Non-pigmented ciliary epithelial cell (primary cell): ENCODE results near the gene CHD5.

Source experiments
- DNase-seq: peaks from one replicate; pipeline ENCODE4 v3.0.0-alpha.2; 2010; ENCODE audit warnings: low read depth

CHD5 gene

DNA sequence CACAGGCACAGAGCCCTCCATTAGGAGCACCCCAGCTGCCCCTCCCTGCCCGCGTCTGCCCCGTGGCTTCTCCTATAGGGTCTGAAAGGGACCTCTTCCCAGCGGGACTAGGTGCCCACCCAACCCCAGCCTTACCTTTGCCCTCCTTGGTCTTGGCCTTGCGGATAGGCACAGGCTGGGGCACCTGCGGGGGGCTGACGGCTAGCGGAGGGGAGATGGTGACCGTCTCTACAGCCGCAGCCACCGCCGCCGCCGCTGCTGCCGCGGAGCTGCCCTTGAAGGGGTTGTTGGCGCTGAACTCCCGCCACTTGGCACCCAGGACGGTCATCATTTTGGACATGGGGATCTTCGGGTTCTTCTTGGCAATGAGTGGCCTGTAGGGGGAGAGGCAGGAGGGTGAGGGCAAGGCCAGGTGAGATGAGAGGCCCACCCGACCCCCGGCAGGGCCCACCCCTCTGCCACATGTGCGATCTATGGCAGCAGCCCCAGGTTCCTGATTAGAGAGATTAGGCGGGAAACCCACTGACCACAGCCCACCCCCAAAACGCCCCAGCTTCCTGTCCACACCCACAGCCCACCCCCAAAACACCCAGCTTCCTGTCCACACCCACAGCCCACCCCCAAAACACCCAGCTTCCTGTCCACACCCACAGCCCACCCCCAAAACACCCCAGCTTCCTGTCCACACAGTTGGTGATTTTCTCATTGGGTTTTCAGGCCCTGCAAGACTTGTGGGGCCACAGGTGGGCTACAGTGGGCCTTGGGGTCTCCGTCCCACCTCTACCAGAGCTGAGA lies 25.4 kb downstream of the CHD5 start:
- no peak for DNase-seq

DNA sequence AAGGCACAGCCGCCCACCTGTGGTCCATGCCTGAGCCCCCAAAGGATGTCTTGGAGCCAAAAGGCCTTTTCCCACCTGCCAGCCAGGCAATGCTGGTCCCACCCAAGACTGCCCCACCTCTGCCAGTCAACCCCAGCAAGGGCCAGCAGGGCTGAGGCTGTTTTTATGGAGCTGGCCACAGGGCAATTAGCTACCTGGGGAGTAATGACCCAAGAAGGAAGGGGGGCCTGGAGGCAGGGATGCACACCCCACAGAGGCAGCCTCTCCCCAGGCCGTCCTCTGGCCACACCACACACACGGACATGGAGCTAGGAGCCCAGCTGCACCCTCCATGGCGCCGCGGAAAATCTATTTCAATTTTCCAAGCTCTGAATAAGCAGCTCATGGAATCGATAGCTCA lies 27.2 kb downstream of the CHD5 start:
- DNase-seq = no peak

GRCh38 chr1:6152181-6152580 lies 27.9 kb downstream of the CHD5 start:
- DNase-seq = no peak

DNA sequence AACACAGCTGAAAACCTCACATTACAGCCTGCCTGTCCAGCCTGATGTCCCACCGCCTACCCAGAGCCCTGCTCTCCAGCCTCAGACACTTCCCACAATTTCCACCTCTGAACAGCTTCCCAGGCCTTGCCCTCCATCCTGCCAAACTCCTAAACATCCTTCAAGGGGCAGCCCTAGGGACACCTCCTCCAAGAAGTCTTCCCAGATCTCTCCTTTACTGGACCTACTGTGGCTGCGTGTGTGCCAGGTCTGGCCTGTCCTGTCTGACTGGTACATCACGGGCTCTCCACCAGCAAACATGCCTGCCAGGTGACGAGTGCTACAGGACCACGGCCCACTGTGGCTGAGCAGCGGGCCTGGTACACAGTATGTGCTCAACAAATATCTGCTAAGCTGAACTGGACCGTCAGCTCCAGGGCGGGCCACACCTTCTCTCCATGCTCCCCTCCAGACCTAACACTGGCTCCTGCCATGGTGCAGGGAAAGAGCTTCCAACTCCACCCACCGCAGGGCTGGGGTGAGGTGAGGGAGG lies 28.8 kb downstream of the CHD5 start:
- DNase-seq = no peak

DNA sequence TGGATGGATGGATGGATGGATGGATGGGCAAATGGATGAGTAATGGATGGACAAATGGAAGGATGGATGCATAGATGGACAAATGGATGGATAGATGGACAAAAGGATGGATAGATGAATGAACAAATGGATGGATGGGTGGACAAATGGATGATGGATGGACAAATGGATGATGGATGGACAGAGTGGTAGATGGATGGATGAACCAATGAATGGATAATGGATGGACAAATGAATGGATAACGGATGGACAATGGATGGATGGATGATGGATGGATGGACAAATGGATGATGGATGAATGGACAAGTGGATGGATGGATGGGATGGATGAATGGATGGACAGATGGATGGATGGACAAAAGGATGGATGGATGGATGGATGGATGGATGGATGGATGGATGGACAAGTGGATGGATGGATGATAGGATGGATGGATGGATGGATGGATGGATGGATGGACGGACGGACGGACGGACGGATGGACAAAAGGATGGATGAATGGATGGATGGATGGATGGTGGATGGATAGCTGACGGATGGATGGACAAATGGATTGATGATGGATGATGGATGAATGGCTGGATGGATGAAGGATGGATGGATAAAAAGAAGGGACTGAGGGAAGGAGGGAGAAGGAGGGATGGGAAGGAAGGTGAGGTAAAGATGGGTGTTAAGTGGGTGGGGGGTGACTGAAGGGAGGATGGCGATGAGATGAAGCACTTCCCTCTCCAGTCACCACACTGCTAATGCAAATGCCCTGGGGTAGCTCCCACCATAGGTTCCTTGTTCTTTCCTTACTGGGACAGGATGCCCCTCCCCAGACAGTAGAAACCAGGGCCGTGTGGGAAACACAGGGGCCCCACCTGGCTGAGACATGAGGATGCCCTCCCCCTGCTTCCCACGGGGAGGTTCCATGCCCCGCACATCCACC lies 29.8 kb downstream of the CHD5 start:
- no peak for DNase-seq

DNA sequence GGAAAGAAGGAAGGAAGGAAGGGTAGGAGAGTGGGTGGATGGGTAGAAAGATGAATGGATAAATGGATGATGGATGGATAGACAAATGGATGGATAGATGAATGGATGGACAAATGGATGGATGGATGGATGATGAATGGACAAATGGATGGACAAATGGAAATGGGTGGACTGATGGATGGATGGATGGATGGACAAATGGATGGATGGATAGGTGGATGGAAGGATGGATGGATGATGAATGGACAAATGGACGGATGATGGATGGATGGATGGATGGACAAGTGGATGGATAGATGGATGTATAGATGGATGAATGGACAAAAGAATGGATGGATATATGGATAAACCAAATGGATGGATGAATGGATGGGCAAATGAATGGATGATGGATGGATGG lies 30.5 kb downstream of the CHD5 start:
- DNase-seq = no peak

DNA sequence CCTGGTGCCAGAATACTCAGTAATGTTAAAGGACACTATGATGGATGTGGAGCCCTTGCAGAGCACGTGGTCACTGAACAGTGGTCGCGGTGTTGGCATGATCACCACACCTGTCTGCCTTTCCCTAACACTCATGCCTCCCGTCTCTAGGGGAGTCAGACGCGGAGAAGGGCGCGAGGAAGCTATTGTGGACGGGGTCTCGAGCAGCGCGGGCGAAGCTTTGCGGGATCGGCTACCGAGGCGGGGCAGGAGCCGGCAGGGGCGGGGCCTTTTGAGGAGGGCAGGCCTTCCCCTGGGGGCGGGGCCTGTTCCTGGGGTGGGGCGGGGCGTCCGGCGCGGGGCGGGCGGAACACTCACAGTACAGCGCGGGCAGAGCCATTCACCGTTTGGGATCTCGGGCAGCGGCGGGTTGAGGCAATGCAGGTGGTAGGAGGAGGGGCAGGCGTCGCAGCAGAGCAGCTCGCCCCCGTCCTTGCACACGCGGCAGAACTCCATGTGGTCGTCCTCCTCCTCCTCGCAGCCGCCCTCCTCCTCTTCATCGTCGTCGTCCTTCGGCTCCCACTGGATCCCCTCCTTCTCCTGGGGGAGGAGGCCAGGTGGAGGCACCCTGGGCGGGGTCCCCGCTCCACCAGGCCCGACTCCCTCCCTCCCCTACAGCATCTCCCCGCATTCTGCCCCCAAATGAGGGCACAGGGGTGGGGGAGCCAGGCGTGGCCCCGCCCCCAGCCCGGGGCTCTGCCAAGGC lies 31.5 kb downstream of the CHD5 start:
- DNase-seq = no peak

GRCh38 chr1:6145864-6146410 lies 34.2 kb downstream of the CHD5 start:
- no peak for DNase-seq

GRCh38 chr1:6145396-6145750 lies 34.7 kb downstream of the CHD5 start:
- no peak for DNase-seq

- no peak for DNase-seq
Observed at GRCh38 chr1:6144647-6145395, 35.3 kb downstream of the CHD5 start.

- no peak for DNase-seq
Observed at GRCh38 chr1:6144175-6144574, 35.9 kb downstream of the CHD5 start.

- no peak for DNase-seq
Observed at GRCh38 chr1:6143395-6143794, 36.7 kb downstream of the CHD5 start.

GRCh38 chr1:6142734-6143133 lies 37.4 kb downstream of the CHD5 start:
- no peak for DNase-seq

DNA sequence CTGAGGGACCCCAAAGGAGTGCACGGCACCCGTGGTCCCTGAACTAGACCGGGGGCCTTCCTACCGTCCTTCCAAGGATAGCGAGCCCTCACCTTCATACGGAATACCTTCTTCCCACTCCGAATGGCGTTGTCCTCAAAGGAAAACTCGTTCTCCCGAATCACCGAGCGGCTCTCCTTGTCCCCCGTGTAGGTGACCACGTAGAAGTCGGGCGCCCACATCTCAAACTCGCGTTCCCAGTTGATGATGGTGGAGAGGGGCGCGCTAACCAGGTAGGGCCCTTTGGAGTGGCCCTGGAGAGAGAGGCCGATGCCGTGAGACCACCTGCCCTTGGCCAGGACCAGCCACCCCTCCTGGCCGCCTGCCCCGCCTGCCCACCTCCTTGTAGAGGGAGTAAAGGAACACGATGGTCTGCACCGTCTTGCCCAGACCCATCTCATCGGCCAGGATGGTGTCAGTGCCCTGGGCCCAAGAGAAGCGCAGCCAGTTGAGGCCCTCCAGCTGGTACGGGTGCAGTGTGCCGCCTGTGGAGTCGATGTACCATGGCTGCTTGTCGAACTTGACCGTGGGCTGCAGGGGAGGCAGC lies 38.0 kb downstream of the CHD5 start:
- DNase-seq = no peak

DNA sequence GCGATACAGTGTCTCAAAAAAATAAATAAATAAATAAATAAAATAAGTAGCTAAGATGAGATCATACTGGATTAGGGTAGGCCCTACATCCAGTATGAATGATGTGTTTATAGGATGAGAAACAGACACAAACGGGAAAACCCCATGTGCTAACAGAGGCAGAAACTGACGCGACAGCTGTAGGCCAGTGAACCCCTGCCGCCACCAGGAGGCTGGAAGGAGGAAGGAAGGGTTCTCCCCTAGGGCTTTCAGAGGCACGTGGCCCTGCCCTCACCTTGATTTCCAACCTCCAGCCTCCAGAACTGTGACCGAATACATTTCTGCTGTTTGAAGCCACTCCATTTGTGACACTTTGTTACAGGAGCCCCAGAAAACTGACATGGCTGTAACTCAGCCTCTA lies 38.5 kb downstream of the CHD5 start:
- no peak for DNase-seq

DNA sequence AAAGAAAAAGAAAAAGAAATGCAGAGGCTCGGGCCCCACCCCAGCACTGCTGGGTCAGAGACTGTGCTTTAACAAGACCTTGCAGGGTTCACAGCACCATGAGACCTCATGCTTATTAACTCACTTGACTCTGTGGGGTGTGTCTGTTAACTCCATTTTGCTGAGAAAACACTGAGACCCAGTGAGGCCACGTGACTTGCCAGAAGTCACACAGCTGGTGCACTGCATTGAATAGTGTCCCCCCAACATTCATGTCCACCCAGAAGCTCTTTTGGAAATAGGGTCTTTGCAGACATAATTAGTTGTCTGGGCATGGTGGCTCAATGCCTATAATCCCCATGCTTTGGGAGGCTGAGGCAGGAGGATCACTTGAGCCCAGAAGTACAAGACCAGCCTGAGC lies 39.7 kb downstream of the CHD5 start:
- no peak for DNase-seq

GRCh38 chr1:6137758-6138157 lies 42.4 kb downstream of the CHD5 start:
- DNase-seq = no peak

GRCh38 chr1:6136516-6137220 lies 43.5 kb downstream of the CHD5 start:
- no peak for DNase-seq

DNA sequence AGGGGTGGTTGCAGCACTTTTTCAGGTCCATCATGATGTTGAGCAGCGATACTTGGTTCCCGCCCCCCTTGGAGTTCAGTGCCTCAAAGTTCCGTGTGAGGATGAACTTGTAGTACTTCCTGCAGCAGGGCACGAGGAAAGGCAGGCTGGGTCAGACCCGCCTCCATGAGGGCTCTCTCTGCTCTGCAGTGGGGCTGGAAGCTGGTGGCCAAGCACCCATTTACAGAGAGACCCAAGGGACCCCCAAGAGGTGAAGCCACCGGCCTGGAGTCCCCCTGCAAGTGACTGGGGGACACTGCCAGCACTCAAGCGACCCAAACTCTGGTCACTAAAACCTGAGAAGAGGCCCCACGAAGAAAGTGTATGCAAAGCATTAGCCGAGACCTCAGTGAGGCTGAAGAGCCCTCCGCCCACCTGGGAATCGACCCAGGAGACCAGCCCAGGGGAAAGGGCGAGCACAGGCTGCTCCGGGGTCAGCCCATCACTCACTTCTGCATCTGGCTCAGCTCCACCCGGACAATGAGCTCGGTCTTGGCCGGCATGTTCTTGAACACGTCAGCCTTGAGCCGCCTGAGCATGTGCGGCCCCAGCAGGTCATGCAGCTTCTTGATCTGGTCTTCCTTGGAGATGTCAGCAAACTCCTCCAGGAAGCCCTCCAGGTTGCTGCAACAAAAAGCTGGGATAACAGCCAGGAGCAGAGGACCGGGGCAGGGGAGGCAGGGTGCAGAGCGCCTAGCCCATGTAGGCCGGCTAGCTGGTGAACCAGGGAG lies 45.2 kb downstream of the CHD5 start:
- DNase-seq = no peak

DNA sequence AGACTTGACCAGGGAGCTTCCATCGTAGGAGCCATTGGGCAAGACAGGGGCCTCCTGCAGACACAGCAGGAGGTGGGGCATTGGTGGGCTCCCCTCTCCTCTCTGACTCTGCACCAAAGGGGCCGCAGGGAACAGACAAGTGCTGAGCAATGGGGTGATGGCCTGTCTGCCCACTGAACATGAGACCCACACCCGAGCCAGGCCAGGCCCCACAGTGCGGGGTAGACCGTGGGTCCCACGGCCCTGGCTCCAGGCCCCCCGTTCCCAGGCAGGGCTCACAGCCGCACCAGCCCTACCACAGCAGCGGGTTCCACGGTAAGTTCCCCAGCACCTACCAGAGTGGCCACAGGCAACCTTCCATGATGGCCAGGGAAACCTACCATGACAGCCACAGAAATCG lies 45.9 kb downstream of the CHD5 start:
- DNase-seq = no peak
